Endothelial cell (in vitro differentiated cells): Measurements from ENCODE around the gene IRX2. TPM values are rescaled to one million over a fixed set of nuclear protein-coding genes. Genes with fewer than 3 reads are reported as not detected.

Source experiments
- DNase-seq: peaks from one replicate; pipeline ENCODE4 v3.0.0; 2021; ENCODE audit warnings: low spot score
- H3K27ac Mint-ChIP-seq: one replicate; pipeline ENCODE4 v1.8.0; 2021; ENCODE audit warnings: mixed read lengths, inconsistent platforms; ENCODE audit not compliant: unreplicated experiment
- H3K27me3 Mint-ChIP-seq: one replicate; pipeline ENCODE4 v1.8.0; 2021; ENCODE audit warnings: mild to moderate bottlenecking, moderate library complexity, mixed read lengths, inconsistent platforms; ENCODE audit not compliant: unreplicated experiment
- H3K36me3 Mint-ChIP-seq: one replicate; pipeline ENCODE4 v1.8.0; 2021; ENCODE audit warnings: mild to moderate bottlenecking, low read depth, mixed read lengths, inconsistent platforms; ENCODE audit not compliant: unreplicated experiment
- H3K4me1 Mint-ChIP-seq: one replicate; pipeline ENCODE4 v1.8.0; 2021; ENCODE audit warnings: mild to moderate bottlenecking, mixed read lengths, inconsistent platforms; ENCODE audit not compliant: unreplicated experiment
- H3K4me3 Mint-ChIP-seq: one replicate; pipeline ENCODE4 v1.8.0; 2021; ENCODE audit warnings: mild to moderate bottlenecking, mixed read lengths, inconsistent platforms; ENCODE audit not compliant: unreplicated experiment
- H3K9me3 Mint-ChIP-seq: one replicate; pipeline ENCODE4 v1.8.0; 2021; ENCODE audit warnings: mixed read lengths, inconsistent platforms; ENCODE audit not compliant: unreplicated experiment
- CTCF ChIP-seq: fragments of 200-600 bp; sonication (generic); IDR thresholded peaks from one replicate; pipeline ENCODE4 v1.5.0; 2021; ENCODE audit warnings: antibody characterized with exemption; ENCODE audit not compliant: unreplicated experiment
- total RNA-seq: library from RNA; stranded (reverse); fragmentation: NEBNext Ultra II Directional; extraction: Animal tissue kit (Norgen Biotek cat#: 25700); gene quantifications from one replicate; pipeline ENCODE4 v1.2.1, GENCODE V29; 2021; ENCODE audit not compliant: unreplicated experiment

Gene IRX2
- total RNA-seq, 1 donor from 2014 or later, result 0.72 TPM

DNA sequence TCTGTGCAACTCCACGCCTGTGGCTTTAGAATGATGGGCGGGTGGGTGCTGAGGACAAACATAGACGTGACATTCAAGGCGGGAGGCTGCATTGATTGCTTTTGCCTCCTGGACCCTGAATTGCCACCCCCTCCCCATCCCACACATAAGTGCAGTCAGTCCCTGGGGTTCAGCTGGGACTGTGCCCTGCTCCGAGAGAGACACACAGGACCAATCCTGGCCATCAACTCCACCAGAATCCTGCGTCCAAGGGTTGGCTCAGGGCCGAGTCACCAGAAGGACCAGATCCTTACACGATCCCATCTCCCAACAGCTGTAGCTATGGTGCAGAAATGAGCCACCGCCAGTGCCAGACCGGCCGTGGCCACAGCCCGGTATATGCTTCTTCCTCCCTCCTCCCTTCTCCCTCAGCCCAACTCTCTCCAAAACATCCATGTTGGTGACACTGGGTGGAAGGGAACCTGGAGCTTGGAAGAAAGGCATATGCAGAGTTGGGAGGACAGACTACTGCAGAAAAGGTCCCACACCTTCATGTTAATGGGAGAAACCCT lies 27.4 kb downstream of the IRX2 start:
- H3K4me1 Mint-ChIP-seq, result peaks cover 5% of the 10 kb centered on the region
- no peak for TF ChIP-seq CTCF
- no peak for DNase-seq
- no peaks in the 10 kb centered on the region for H3K36me3 Mint-ChIP-seq
- no peak overlapping the region for H3K27ac Mint-ChIP-seq
- H3K27me3 Mint-ChIP-seq, result no peaks in the 10 kb centered on the region
- H3K4me3 Mint-ChIP-seq, result no peak overlapping the region
- H3K9me3 Mint-ChIP-seq, result peaks cover 6% of the 10 kb centered on the region

DNA sequence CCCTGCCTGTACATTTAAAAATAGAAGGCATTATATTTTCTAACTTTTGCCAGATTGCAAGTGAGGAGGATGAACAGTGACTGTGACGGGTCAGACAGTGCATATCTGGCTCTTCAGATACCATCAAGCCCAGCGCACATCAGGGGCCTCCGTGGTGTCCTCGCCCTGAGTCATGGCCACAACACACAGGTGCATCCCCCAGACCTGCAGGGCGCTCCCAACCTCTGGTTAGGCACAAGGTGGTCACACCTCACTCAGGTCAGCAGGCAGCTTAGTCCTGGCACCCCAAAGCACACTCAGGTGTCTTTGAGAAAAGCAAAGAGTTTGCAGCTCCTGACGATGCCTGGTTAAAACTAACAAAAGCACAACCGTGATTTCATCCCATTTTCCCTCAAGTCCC lies 28.6 kb downstream of the IRX2 start:
- no peak for TF ChIP-seq CTCF
- Mint-ChIP-seq H3K9me3 (peaks cover 6% of the 10 kb centered on the region), H3K27ac (no peak overlapping the region), H3K36me3 (no peaks in the 10 kb centered on the region), H3K27me3 (no peaks in the 10 kb centered on the region), H3K4me3 (no peak overlapping the region), H3K4me1 (peaks cover 5% of the 10 kb centered on the region)
- no peak for DNase-seq

DNA sequence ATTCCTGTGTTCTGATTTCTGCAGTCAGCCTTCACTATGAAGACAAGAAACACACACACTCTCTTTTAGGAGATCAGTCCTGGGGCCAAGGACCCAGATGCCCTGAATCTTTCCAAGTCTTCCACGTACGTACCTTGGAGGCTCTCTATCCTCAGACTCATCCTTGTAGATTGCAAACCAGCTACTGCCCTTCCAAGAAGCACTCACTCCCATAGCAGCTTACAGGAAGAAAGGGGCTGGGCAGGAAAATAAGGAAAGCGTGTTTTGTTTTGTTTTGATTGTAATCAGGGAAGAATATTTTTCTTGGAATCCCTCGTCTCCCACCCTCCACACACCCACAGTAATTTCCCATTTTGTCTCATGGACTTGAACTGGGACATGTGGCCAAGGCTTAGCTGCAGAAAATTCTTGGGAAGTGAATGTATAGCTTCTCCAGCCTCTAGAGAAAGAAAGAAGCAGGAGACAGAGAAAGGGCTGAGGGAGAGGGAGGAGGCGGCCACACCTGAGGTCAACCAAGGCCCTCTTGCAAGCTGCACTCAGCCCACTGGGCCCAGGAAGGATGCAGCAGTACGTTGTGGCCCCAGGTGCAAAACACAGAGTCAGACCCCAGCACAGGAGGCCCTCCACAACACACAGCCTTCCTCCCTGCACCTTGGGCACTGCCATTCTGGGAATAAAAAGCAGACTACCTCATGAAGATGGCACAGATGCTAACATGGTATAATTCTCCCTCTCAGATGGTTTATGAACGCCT lies 29.9 kb downstream of the IRX2 start:
- Mint-ChIP-seq H3K36me3 (peaks cover 3% of the 10 kb centered on the region), H3K9me3 (peaks cover 10% of the 10 kb centered on the region), H3K27me3 (no peaks in the 10 kb centered on the region), H3K4me1 (peaks cover 5% of the 10 kb centered on the region), H3K27ac (no peak overlapping the region), H3K4me3 (no peak overlapping the region)
- no peak for TF ChIP-seq CTCF
- no peak for DNase-seq

DNA sequence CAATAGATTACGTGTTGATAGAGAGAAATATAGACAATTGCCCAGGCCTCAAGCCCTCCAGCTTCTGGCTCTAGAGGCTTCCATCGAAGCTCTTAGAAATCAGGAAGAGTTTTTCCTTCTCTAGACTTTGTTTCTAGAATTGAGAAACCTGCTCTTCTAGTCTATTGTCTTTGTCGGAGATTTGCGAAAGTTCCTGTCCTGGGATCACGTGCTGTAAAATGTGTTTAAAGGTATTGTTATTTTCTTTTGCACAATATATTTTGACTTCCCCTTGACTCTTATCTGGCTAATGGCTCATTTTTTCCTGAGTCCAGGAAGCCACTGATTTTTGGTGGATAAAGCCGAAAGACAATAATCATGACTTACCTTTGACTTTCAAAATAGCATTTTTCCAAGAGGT lies 32.1 kb downstream of the IRX2 start:
- Mint-ChIP-seq H3K4me1 (peaks cover 5% of the 10 kb centered on the region), H3K27me3 (no peaks in the 10 kb centered on the region)

More for the DNA sequence above, 32.1 kb downstream of the IRX2 start:
- Mint-ChIP-seq H3K9me3 (peaks cover 4% of the 10 kb centered on the region), H3K4me3 (no peak overlapping the region), H3K36me3 (peaks cover 3% of the 10 kb centered on the region), H3K27ac (no peak overlapping the region)
- no peak for DNase-seq
- TF ChIP-seq CTCF, result no peak
